ENCODE data around the gene JAZF1. TPM values are rescaled to one million over a fixed set of nuclear protein-coding genes. Genes with fewer than 3 reads are reported as not detected.

JAZF1 gene
- total and polyA plus RNA-seq, 9 of the 15 experiments (the other 6 are each of a cell fraction or from before 2014, with no cell fraction given) = 0.04 to 0.64 (median 0.11) TPM; not detected in 3

DNA sequence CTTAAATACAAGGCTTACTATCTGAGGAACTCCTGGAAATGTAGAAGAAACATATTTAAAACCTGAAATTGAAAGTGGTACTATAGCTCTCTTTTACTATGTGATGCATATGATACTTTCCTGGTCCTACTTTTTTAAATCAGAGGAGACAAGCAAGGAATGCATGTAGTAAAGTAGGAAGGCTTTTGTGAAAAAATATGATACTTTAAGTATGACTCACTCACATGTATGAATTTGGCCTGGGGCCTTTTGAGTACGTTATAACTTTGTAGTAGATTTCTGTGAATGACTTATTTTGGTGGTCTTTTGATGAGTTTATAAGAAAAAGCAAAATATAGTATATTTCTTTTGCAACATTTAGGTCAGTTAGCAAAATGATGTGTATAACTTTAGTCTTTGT, 386.8 kb downstream of the JAZF1 start:
- H4K20me1 ChIP-seq (replicated peaks; ENCODE audit: control insufficient read depth, insufficient read depth, low read length) = no peaks in the 10 kb centered on the region
- H3K4me2 ChIP-seq (ENCODE audit: insufficient read depth, low read length) = no peak overlapping the region
- POLR2A ChIA-PET = no interaction called here
- in situ Hi-C loops (cut with MboI) = no loop called here
- no peaks in the 10 kb centered on the region for H3K9me1 ChIP-seq (ENCODE audit: control insufficient read depth, insufficient read depth, low read length)
- no peak for ATAC-seq
- H3K36me3 ChIP-seq (ENCODE audit: control insufficient read depth, insufficient read depth, low read length) = peaks cover 44% of the 10 kb centered on the region; the same call in 2 of the 3 replicates
- H2AFZ ChIP-seq (ENCODE audit: low read depth, low read length) = no peak overlapping the region
- BruUV-seq (replicated peaks) = no TSS peak
- no peaks in the 10 kb centered on the region for H3K27me3 ChIP-seq (ENCODE audit: control insufficient read depth in 2 of 2, insufficient read depth in 2 of 2, low read length in 2 of 2)
- no peak for FAIRE-seq
- H3K9ac ChIP-seq (ENCODE audit: insufficient read depth in 1 of 2, low read depth in 2 of 2, low read length in 2 of 2) = no peak overlapping the region
- CTCF ChIA-PET (ENCODE audit: low intra/inter-chr PET ratio) = no interaction called here
- no peak overlapping the region for H3K27ac ChIP-seq (ENCODE audit: extremely low read depth, low read depth, low read length)
- H3K4me3 ChIP-seq = no peak overlapping the region
- DNase-seq (ENCODE audit: extremely low read depth in 1 of 4, low spot score in 3 of 4) = no peak
- no peaks in the 10 kb centered on the region for H3K4me1 ChIP-seq (replicated peaks in 1 of 2; ENCODE audit: control insufficient read depth in 2 of 2, insufficient read depth in 2 of 2, low read length in 2 of 2)
- intact Hi-C loops (cut with micrococcal nuclease) = no loop called here
- no peaks in the 10 kb centered on the region for H3K9me3 ChIP-seq (replicated peaks; ENCODE audit: control insufficient read depth, insufficient read depth, low read depth, low read length)
- WGBS (ENCODE audit: insufficient coverage, low coverage, missing lambda C conversion rate) = 78% methylated on average over 1 of the region's 1 CpG
- H3K79me2 ChIP-seq (ENCODE audit: control insufficient read depth, insufficient read depth, low read length) = no peaks in the 10 kb centered on the region
- TF ChIP-seq, protein P1, sequence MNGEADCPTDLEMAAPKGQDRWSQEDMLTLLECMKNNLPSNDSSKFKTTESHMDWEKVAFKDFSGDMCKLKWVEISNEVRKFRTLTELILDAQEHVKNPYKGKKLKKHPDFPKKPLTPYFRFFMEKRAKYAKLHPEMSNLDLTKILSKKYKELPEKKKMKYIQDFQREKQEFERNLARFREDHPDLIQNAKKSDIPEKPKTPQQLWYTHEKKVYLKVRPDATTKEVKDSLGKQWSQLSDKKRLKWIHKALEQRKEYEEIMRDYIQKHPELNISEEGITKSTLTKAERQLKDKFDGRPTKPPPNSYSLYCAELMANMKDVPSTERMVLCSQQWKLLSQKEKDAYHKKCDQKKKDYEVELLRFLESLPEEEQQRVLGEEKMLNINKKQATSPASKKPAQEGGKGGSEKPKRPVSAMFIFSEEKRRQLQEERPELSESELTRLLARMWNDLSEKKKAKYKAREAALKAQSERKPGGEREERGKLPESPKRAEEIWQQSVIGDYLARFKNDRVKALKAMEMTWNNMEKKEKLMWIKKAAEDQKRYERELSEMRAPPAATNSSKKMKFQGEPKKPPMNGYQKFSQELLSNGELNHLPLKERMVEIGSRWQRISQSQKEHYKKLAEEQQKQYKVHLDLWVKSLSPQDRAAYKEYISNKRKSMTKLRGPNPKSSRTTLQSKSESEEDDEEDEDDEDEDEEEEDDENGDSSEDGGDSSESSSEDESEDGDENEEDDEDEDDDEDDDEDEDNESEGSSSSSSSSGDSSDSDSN (IDR thresholded peaks at IDR 0.05; ENCODE audit: borderline replicate concordance in 1 of 2, low read depth in 2 of 2, low read length in 2 of 2) = no peak
- TF ChIP-seq TAF15 (IDR thresholded peaks at IDR 0.05; ENCODE audit: low read depth, low read length) (no peak), ZC3H8 (IDR thresholded peaks at IDR 0.05) (no peak), HMG20B (CRISPR knock-in tag; IDR thresholded peaks at IDR 0.05) (no peak), NBN (IDR thresholded peaks at IDR 0.05; ENCODE audit: low read depth) (no peak), SP1 (CRISPR knock-in tag; IDR thresholded peaks at IDR 0.05) (no peak), PCBP2 (IDR thresholded peaks at IDR 0.05; ENCODE audit: low read depth, low read length, poor library complexity, severe bottlenecking) (no peak), BMI1 (IDR thresholded peaks at IDR 0.05; ENCODE audit: low read length) (no peak), SAP30 (IDR thresholded peaks at IDR 0.05; ENCODE audit: borderline replicate concordance, insufficient read depth, low read depth, low read length, poor library complexity, severe bottlenecking) (no peak), TRIM28 (IDR thresholded peaks at IDR 0.05) (no peak), ZNF589 (CRISPR knock-in tag; IDR thresholded peaks at IDR 0.05; ENCODE audit: low read depth) (no peak), ZNF282 (CRISPR knock-in tag; IDR thresholded peaks at IDR 0.05) (no peak), KHSRP (IDR thresholded peaks at IDR 0.05) (no peak), HDAC2 (IDR thresholded peaks at IDR 0.05) (no peak), ZNF444 (CRISPR knock-in tag; IDR thresholded peaks at IDR 0.05) (no peak)
- TF ChIP-seq, protein P2, sequence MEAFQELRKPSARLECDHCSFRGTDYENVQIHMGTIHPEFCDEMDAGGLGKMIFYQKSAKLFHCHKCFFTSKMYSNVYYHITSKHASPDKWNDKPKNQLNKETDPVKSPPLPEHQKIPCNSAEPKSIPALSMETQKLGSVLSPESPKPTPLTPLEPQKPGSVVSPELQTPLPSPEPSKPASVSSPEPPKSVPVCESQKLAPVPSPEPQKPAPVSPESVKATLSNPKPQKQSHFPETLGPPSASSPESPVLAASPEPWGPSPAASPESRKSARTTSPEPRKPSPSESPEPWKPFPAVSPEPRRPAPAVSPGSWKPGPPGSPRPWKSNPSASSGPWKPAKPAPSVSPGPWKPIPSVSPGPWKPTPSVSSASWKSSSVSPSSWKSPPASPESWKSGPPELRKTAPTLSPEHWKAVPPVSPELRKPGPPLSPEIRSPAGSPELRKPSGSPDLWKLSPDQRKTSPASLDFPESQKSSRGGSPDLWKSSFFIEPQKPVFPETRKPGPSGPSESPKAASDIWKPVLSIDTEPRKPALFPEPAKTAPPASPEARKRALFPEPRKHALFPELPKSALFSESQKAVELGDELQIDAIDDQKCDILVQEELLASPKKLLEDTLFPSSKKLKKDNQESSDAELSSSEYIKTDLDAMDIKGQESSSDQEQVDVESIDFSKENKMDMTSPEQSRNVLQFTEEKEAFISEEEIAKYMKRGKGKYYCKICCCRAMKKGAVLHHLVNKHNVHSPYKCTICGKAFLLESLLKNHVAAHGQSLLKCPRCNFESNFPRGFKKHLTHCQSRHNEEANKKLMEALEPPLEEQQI (IDR thresholded peaks at IDR 0.05) = no peak
- TF ChIP-seq, protein P3, sequence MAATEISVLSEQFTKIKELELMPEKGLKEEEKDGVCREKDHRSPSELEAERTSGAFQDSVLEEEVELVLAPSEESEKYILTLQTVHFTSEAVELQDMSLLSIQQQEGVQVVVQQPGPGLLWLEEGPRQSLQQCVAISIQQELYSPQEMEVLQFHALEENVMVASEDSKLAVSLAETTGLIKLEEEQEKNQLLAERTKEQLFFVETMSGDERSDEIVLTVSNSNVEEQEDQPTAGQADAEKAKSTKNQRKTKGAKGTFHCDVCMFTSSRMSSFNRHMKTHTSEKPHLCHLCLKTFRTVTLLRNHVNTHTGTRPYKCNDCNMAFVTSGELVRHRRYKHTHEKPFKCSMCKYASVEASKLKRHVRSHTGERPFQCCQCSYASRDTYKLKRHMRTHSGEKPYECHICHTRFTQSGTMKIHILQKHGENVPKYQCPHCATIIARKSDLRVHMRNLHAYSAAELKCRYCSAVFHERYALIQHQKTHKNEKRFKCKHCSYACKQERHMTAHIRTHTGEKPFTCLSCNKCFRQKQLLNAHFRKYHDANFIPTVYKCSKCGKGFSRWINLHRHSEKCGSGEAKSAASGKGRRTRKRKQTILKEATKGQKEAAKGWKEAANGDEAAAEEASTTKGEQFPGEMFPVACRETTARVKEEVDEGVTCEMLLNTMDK (IDR thresholded peaks at IDR 0.05; ENCODE audit: borderline replicate concordance, insufficient read depth, low read depth, low read length, poor library complexity, severe bottlenecking) = no peak
- TF ChIP-seq, protein P4, sequence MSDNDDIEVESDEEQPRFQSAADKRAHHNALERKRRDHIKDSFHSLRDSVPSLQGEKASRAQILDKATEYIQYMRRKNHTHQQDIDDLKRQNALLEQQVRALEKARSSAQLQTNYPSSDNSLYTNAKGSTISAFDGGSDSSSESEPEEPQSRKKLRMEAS (CRISPR knock-in tag; IDR thresholded peaks at IDR 0.05) = no peak

Data from K562 (cell line).